GM19455 (cell line): ENCODE data around the gene ITIH4.
"Not testable (repeated sequence)": the region's sequence is repeated elsewhere in the genome, so short reads cannot be mapped to it uniquely, and the experiment has no call there.

Experiments used
- ATAC-seq: cut with Tn5 transposase; IDR thresholded peaks from one replicate; pipeline ENCODE4 v1.9.1; 2021; ENCODE audit not compliant: unreplicated experiment

ITIH4 gene

DNA sequence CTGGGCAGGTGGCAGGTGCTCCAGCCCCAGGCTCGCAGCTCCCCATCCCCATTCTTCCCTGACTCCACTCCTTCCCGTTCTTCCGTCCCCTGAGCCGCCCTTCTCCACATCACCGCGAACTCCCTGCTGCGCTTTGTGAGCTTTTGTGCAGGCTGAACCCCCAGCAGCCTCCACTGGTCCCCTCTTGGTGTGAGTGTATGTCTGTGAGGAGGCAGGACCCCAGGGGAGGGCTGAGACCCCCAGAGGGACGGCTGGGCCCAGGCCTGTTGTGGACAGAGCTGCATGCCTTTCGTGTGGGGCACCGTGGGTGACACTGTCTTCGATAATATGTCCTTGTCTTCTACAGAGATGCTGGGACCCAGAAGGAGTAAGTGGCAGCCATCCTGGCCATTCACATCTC, 43.2 kb downstream of the ITIH4 start:
- ATAC-seq = no peak

- no peak for ATAC-seq
Measured at GRCh38 chr3:52786330-52787215, 43.9 kb downstream of the ITIH4 start.

- no peak for ATAC-seq
Measured at GRCh38 chr3:52784931-52785590, 45.4 kb downstream of the ITIH4 start.

GRCh38 chr3:52784021-52784621, 46.4 kb downstream of the ITIH4 start:
- no peak for ATAC-seq

GRCh38 chr3:52783211-52783555, 47.3 kb downstream of the ITIH4 start:
- no peak for ATAC-seq

DNA sequence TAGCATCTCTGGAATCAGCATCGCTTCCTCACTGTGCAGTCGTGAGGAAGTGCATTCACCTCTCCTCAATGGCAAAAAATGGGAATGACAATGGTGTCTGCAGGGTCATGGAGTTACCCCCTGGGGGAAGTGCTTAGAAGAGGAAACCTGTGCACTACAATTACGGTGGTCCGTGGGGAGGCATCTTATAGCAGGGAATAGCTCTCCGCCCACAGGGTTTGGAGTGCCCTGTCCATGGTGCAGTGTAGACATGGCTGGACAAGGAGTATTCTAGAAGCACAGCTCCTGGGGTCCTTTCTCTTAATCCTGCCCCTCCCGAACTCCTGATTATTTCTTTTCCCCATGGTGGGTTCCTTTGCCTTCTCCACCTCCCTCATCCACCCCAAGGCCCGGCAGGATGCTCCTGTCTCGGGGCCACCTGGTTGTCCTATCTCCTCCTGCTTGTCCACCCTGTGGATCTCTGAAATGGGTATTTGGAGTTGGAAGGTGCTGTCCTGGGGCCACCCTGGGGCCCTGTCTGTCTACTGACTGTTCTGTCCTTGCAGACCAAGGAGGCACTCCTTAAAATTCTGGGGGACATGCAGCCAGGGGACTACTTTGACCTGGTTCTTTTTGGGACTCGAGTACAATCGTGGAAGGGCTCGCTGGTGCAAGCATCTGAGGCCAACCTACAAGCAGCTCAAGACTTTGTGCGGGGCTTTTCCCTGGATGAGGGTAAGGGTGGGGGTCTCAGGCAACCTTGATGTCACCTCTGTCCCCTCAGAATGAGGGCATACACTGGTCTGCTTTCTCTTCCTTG, 47.9 kb downstream of the ITIH4 start:
- no peak for ATAC-seq

DNA sequence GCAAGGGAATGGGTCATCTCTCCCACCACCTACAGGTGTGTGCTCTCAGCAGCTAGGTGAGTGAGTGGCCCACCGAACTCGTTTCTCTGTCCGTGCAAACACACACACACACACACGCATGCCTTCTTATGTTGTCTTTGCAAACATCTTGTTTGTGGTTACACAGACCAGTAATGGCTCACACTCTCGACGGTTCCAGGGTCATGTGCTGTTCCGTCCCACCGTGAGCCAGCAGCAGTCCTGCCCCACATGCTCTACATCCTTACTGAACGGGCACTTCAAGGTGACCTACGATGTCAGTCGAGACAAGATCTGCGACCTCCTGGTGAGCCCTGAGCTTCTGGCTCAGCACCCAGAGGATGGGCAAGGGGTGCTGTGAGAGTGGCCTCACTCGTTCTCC, 48.7 kb downstream of the ITIH4 start:
- no peak for ATAC-seq

DNA sequence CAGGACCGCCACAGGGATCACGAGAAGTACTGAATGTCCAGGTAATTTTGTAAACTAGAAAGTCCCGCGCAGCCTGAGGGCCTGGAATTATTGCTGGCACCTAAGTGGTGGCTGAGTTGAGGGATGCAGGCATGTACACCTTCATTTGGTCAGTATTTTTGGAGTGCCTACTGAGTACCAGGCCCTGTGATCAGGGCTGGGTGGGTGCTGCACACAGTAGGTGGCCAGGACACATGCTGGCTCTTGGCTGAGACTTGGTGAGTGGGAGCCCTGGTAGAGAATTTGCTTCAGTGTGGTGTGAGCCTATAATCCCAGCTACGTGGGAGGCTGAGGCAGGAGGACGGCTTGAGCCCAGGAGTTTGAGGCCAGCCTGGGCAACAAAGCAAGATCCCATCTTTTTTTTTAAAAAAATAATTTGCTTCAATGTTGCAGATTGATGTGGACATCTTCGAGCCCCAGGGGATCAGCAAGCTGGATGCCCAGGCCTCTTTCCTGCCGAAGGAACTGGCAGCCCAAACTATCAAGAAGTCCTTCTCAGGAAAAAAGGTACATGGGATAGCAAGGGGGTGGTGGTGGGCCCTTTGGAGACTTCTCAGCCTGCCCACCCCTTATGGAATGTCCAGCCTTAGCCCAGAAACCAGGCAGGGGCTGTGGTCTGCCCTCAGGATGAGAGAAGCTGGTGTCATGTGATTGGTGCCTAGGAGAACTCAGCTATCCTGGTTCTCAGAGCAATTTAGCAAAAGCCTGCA, 50.5 kb downstream of the ITIH4 start:
- ATAC-seq = no peak

GRCh38 chr3:52779011-52779836, 51.2 kb downstream of the ITIH4 start:
- no peak for ATAC-seq

GRCh38 chr3:52777959-52778805, 52.3 kb downstream of the ITIH4 start:
- ATAC-seq = no peak

GRCh38 chr3:52777127-52777958, 53.1 kb downstream of the ITIH4 start, which contains the start of gene ITIH1:
Gene ITIH1 (plus strand): TSS chr3:52777599. CDS start chr3:52777616, 17 bp downstream.
- ATAC-seq = no peak

DNA sequence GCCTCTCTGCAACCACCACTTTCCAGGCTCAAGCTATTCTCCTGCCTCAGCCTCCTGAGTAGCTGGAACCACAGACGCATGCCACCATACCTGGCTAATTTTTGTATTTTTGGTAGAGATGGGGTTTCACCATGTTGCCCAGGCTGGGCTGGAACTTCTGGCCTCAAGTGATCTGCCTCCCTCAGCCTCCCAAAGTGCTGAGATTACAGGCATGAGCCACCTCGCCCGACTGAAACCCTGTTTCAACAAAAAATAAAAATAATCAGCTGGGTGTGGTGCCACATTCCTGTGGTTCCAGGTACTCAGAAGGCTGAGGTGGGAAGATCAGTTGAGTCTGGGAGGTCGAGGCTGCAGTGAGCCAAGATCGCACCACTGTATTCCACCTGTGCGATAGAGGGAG, 54.0 kb downstream of the ITIH4 start:
- not testable (repeated sequence) for ATAC-seq

- ATAC-seq = no peak
Measured at GRCh38 chr3:52775877-52776276, 54.6 kb downstream of the ITIH4 start.

DNA sequence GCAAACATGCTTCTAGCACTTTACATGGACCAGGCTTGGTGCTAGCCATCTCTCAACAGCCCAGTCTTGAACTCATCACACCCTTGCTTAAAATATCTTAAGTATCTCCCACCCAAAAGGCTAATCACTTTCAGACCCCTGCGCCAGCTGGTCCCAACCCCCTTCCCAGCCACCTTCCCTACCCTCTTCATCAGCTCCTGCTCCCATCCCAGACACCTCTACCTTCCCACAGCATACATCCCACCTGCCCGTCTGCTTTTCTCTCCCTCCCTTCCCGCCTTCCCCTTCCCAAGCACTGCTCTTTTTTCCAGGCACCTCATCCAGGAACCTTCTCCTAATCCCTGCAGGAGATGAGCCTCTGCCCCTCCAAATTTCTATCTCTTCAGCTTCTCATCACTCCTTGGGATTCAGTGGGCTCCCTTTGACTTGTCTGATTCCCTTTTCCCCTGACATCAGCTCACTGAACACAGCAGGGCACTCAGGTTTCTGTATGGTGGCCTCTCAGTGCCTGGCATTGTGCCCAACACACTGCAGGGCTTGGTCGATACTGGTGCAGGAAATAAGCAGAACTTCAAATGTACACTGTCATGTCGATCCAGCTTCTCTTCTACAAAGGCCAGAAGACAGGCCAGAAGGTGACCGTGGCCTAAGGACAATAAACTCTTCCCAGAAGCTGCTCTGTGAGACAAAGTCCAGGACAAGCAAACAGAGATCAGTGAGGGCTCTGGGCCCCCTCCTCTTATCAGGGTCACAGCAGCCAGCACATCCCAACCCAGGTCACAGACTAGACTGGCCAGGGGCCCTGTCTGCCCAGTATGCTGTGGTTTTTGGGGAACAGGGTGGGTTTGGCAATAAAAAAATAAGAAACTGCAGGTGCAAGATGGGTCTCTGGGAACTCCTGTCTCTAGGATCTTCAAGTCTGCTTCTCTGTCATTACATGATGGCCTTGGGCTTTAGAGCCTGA, 55.3 kb downstream of the ITIH4 start:
- no peak for ATAC-seq

DNA sequence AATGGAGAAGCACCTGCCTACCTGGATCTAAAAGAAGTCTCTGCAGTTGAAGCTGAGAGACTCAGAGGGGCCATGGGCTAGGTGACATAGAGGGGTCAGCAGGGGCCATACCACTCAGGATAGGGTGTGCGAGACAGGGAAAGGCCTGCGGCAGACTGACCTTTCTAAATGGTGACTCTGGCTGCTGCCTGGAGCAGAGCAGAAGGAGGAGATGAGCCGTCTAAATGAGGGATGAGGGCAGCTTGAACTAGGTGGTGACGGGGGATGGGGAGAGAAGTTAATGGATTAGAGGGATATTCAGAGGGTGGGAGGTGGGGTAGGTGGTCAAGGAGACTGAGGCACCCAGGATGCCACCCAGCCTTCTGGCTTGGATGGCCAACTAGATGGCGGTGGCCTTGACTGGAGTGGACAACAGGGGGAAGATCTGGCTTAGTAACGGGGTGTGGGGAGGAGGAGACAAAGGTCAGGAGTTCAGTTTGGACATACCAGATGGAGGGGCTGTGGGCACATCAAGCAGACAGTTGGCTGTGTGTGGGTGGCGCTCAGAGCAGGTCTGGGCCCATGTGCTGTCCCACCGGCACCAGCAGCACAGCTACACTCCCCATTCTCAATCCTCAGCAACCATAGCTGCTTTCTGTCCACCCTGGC, 56.3 kb downstream of the ITIH4 start:
- ATAC-seq = no peak

GRCh38 chr3:52773361-52774065, 57.0 kb downstream of the ITIH4 start:
- no peak for ATAC-seq
